RWPE2 (cell line): ENCODE measurements around the gene LCE2D.

ENCODE experiments used
- ATAC-seq: fragments of 200-7000 bp; cut with Tn5 transposase; 3 replicates; pipeline ENCODE4 v1.9.1; 2021; ENCODE audit warnings: low read depth
- DNase-seq: peaks from one replicate; pipeline ENCODE4 v3.0.0-alpha.2; 2020; ENCODE audit warnings: low spot score
- H3K27ac ChIP-seq: fragments of 450-650 bp; 2 replicates; pipeline ENCODE4 v1.5.1; 2017; ENCODE audit warnings: mild to moderate bottlenecking; ENCODE audit not compliant: poor library complexity, severe bottlenecking
- H3K27me3 ChIP-seq: fragments of 250-450 bp; sonication (Bioruptor Pico); 2 replicates; pipeline ENCODE4 v1.5.1; 2021; ENCODE audit warnings: mild to moderate bottlenecking, moderate library complexity; ENCODE audit not compliant: insufficient read depth, poor library complexity, severe bottlenecking
- H3K36me3 ChIP-seq: fragments of 250-450 bp; sonication (Bioruptor Pico); 2 replicates; pipeline ENCODE4 v1.5.1; 2020; ENCODE audit warnings: low read depth, mild to moderate bottlenecking, moderate library complexity
- H3K4me1 ChIP-seq: fragments of 250-450 bp; sonication (Bioruptor Pico); 2 replicates; pipeline ENCODE4 v1.5.1; 2021; ENCODE audit warnings: mild to moderate bottlenecking, moderate library complexity; ENCODE audit not compliant: insufficient read depth, poor library complexity, severe bottlenecking
- H3K4me3 ChIP-seq: fragments of 250-450 bp; sonication (Bioruptor Pico); 2 replicates; pipeline ENCODE4 v1.5.1; 2021; ENCODE audit warnings: mild to moderate bottlenecking, moderate library complexity; ENCODE audit not compliant: severe bottlenecking
- H3K9me3 ChIP-seq: fragments of 250-450 bp; sonication (Bioruptor Pico); 2 replicates; pipeline ENCODE4 v1.5.1; 2021; ENCODE audit warnings: mild to moderate bottlenecking, moderate library complexity; ENCODE audit not compliant: severe bottlenecking
- CTCF ChIP-seq: fragments of 450-650 bp; IDR thresholded peaks from one replicate; pipeline ENCODE4 v1.5.1; 2017; ENCODE audit warnings: mild to moderate bottlenecking, moderate library complexity; ENCODE audit not compliant: poor library complexity, severe bottlenecking

LCE2D gene, protein sequence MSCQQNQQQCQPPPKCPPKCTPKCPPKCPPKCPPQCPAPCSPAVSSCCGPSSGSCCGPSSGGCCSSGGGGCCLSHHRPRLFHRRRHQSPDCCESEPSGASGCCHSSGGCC

GRCh38 chr1:152663098-152663497 lies at the start of gene LCE2D:
TSS of gene LCE2D (plus strand) at chr1:152663380. CDS start at chr1:152664106, 726 bp downstream.
- Histone ChIP-seq H3K36me3 (no peaks in the 10 kb centered on the region), H3K27ac (no peak within 1 kb of the TSS), H3K9me3 (no peaks in the 10 kb centered on the region), H3K4me3 (no peak within 1 kb of the TSS), H3K4me1 (no peaks in the 10 kb centered on the region), H3K27me3 (no peaks in the 10 kb centered on the region)
- ATAC-seq (no peak), DNase-seq (no peak)
- TF ChIP-seq CTCF, result no peak

DNA sequence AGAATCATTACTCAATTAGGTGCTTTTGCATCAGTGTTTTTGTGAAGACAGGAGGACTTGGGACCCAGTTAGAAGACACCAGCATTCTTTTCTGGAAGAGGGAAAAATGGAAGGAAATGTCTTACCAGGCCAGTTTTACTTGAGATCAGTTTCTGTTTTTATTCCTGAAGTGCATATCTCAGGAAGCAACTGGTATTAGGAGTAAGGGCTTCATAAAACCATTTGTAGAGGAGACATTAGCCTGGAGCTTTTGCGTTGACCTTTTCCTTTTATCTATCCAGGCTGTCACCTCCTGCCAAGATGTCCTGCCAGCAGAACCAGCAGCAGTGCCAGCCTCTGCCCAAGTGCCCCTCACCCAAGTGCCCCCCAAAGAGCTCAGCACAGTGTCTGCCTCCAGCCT lies 49.7 kb upstream of the LCE2D start, which contains the start of gene LCE3B:
Gene LCE3B (plus strand): TSS at position 301 of the 400 bp plus-strand sequence. CDS start 0 bp downstream, at position 301.
- no peak within 1 kb of the TSS for H3K4me3 ChIP-seq
- ATAC-seq, result no peak

GRCh38 chr1:152621993-152622392 lies 41.2 kb upstream of the LCE2D start:
- DNase-seq, result no peak
- no peak for ATAC-seq
- no peaks in the 10 kb centered on the region for H3K4me1 ChIP-seq
- no peak for TF ChIP-seq CTCF
- no peak overlapping the region for H3K27ac ChIP-seq
- no peaks in the 10 kb centered on the region for H3K27me3 ChIP-seq
- H3K9me3 ChIP-seq, result no peaks in the 10 kb centered on the region
- H3K4me3 ChIP-seq, result no peak overlapping the region
- no peaks in the 10 kb centered on the region for H3K36me3 ChIP-seq

More for the DNA sequence above, 49.7 kb upstream of the LCE2D start, which contains the start of gene LCE3B:
- H3K4me1 ChIP-seq, result no peaks in the 10 kb centered on the region
- H3K9me3 ChIP-seq, result no peaks in the 10 kb centered on the region
- H3K27me3 ChIP-seq, result no peaks in the 10 kb centered on the region
- no peak within 1 kb of the TSS for H3K27ac ChIP-seq
- TF ChIP-seq CTCF, result no peak
- H3K36me3 ChIP-seq, result no peaks in the 10 kb centered on the region
- no peak for DNase-seq

GRCh38 chr1:152622803-152623202 lies 40.4 kb upstream of the LCE2D start, which contains the start of gene LCE3A:
TSS of gene LCE3A (minus strand) at chr1:152623103. CDS start at chr1:152623103, 0 bp downstream.
- Histone ChIP-seq H3K36me3 (no peaks in the 10 kb centered on the region), H3K27me3 (no peaks in the 10 kb centered on the region), H3K9me3 (no peaks in the 10 kb centered on the region), H3K27ac (no peak within 1 kb of the TSS), H3K4me3 (no peak within 1 kb of the TSS), H3K4me1 (no peaks in the 10 kb centered on the region)
- no peak for DNase-seq
- ATAC-seq, result no peak; the same call in 2 of the 3 replicates
- TF ChIP-seq CTCF, result no peak

DNA sequence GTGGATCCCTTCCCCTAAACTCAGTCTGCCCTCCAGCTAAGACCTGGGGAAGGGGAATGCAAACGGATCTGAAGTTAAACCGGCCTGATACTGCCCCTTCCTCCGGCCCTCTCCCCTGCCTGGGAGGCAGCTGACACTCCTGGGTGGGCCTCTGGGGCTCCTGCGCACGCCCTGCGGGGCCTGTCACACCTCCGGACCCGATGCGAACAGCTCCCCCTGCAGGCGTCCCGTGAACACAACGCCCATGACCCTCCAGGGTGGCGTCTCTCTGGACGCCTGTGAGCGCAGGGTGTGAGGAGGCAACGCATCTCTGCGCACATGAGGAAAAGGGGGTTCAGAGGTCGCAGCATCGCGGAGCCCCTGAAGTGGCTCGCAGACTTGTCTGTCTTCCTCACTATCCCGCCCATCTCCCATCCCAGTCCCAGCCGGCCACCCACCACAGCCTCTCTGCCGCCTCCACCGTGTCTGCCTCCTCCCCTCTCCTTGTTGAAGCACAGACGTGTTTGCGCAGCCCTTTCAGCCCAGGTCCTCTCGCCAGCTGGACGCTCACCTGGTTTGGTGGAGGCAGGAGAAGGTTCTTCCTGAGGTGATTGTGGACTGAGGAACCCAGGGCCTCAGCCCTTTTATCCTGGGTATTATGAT lies 39.9 kb upstream of the LCE2D start:
- no peak for ATAC-seq
- H3K4me3 ChIP-seq, result no peak overlapping the region
- TF ChIP-seq CTCF, result peak; percentile 9
- no peaks in the 10 kb centered on the region for H3K36me3 ChIP-seq
- no peaks in the 10 kb centered on the region for H3K9me3 ChIP-seq
- DNase-seq, result no peak
- H3K4me1 ChIP-seq, result no peaks in the 10 kb centered on the region
- no peak overlapping the region for H3K27ac ChIP-seq
- no peaks in the 10 kb centered on the region for H3K27me3 ChIP-seq
